Liver (tissue), 9 donors: ENCODE data around the gene MTCH2. TPM values are rescaled to one million over a fixed set of nuclear protein-coding genes. Genes with fewer than 3 reads are reported as not detected.

Source experiments
- DNase-seq: peaks from one replicate; pipeline ENCODE4 v3.0.0-alpha.2; 2017; ENCODE audit warnings: low spot score
- H3K27ac ChIP-seq, 2 donors: one replicate each; pipeline ENCODE4 v1.7.0; 2013; ENCODE audit warnings: inconsistent platforms in 2 of 2, low read length in 2 of 2, control low read depth in 1 of 2, low read depth in 1 of 2, mild to moderate bottlenecking in 1 of 2
- H3K27me3 ChIP-seq, 4 donors: one replicate each; pipeline versions ENCODE4 v1.6.1 to v1.7.0; 2013; ENCODE audit warnings: low read length in 3 of 4, inconsistent platforms in 1 of 4, mild to moderate bottlenecking in 1 of 4, moderate library complexity in 1 of 4; ENCODE audit not compliant: control insufficient read depth in 4 of 4, insufficient read depth in 4 of 4
- H3K36me3 ChIP-seq, 4 donors: one replicate each; pipeline versions ENCODE4 v1.6.1 to v1.7.0; 2013; ENCODE audit warnings: low read length in 3 of 4, mild to moderate bottlenecking in 3 of 4, low read depth in 1 of 4, moderate library complexity in 1 of 4; ENCODE audit not compliant: control insufficient read depth in 4 of 4, insufficient read depth in 3 of 4
- H3K4me1 ChIP-seq, 4 donors: one replicate each; pipeline versions ENCODE4 v1.6.1 to v1.7.0; 2013; ENCODE audit warnings: low read length in 3 of 4, mild to moderate bottlenecking in 3 of 4, moderate library complexity in 1 of 4; ENCODE audit not compliant: control insufficient read depth in 4 of 4, insufficient read depth in 4 of 4
- H3K4me3 ChIP-seq, 3 donors: one replicate each; pipeline versions ENCODE4 v1.6.1 to v1.7.0; 2013; ENCODE audit warnings: low read length in 3 of 3, control low read depth in 1 of 3, low read depth in 1 of 3, mild to moderate bottlenecking in 1 of 3
- H3K9ac ChIP-seq, 2 donors: one replicate each; pipeline ENCODE4 v1.7.0; 2013; ENCODE audit warnings: low read length in 2 of 2, mild to moderate bottlenecking in 2 of 2, moderate library complexity in 2 of 2, control low read depth in 1 of 2, low read depth in 1 of 2
- H3K9me3 ChIP-seq, 4 donors: one replicate each; pipeline versions ENCODE4 v1.6.1 to v1.7.0; 2013; ENCODE audit warnings: low read length in 3 of 4; ENCODE audit not compliant: control insufficient read depth in 4 of 4
- EGR1 ChIP-seq, 2 donors: IDR thresholded peaks; 2 replicates each; pipeline ENCODE4 v1.6.1; 2016 to 2018; ENCODE audit warnings: antibody characterized with exemption in 2 of 2, low read depth in 2 of 2
- FOXA1 ChIP-seq: IDR thresholded peaks from 2 replicates; pipeline ENCODE4 v1.6.1; 2016; ENCODE audit warnings: antibody characterized with exemption
- FOXA2 ChIP-seq: IDR thresholded peaks from 2 replicates; pipeline ENCODE4 v1.6.1; 2016; ENCODE audit warnings: antibody characterized with exemption
- GABPA ChIP-seq, 2 donors: IDR thresholded peaks in 1 of 2; conservative IDR thresholded peaks in 1 of 2; 2 replicates each; pipeline ENCODE4 v1.6.1; 2016; ENCODE audit warnings: antibody characterized with exemption in 2 of 2, mild to moderate bottlenecking in 1 of 2, moderate library complexity in 1 of 2
- HNF4A ChIP-seq, 2 donors: conservative IDR thresholded peaks; 2 replicates each; pipeline ENCODE4 v1.6.1; 2016; ENCODE audit warnings: antibody characterized with exemption in 2 of 2, mild to moderate bottlenecking in 2 of 2
- HNF4G ChIP-seq: IDR thresholded peaks from 2 replicates; pipeline ENCODE4 v1.6.1; 2016; ENCODE audit warnings: antibody characterized with exemption
- JUND ChIP-seq, 2 donors: IDR thresholded peaks; 2 replicates each; pipeline ENCODE4 v1.6.1; 2016; ENCODE audit warnings: antibody characterized with exemption in 2 of 2
- NR2F2 ChIP-seq: IDR thresholded peaks from 2 replicates; pipeline ENCODE4 v1.6.1; 2016; ENCODE audit warnings: antibody characterized with exemption
- RAD21 ChIP-seq, 2 donors: IDR thresholded peaks; 2 replicates each; pipeline ENCODE4 v1.6.1; 2016; ENCODE audit warnings: antibody characterized with exemption in 2 of 2, mild to moderate bottlenecking in 2 of 2
- SP1 ChIP-seq: IDR thresholded peaks from 2 replicates; pipeline ENCODE4 v1.6.1; 2018; ENCODE audit warnings: antibody characterized with exemption, mild to moderate bottlenecking
- TAF1 ChIP-seq: conservative IDR thresholded peaks from 2 replicates; pipeline ENCODE4 v1.6.1; 2016; ENCODE audit warnings: antibody characterized with exemption, mild to moderate bottlenecking
- YY1 ChIP-seq: IDR thresholded peaks from 2 replicates; pipeline ENCODE4 v1.6.1; 2016; ENCODE audit warnings: antibody characterized with exemption, mild to moderate bottlenecking
- WGBS: extraction: QIAGEN DNeasy Blood & Tissue Kit; methylation state at CpG from one replicate; pipeline ENCODE4 v1.1.7; 2013; 5-methylcytosine and 5-hydroxymethylcytosine counted together
- polyA plus RNA-seq, 2 donors: library from polyadenylated mRNA; stranded (reverse) in 1 of 2; unstranded in 1 of 2; fragments of 200-250 nt in 1 of 2; fragments of >200 nt in 1 of 2; fragmentation: Nextera tagmentation in 1 of 2; extraction: Ambion mirVana in 1 of 2; gene quantifications; one replicate each; pipeline versions ENCODE4 v1.2.1 to v1.2.3, GENCODE V29; 2013 to 2015
- total RNA-seq, 2 donors: library from RNA; depleted of rRNA; stranded (reverse); fragments of >200 nt; gene quantifications; one replicate each; pipeline ENCODE4 v1.2.3, GENCODE V29; 2014
- TF ChIP-seq, protein P1 (sequence below): IDR thresholded peaks from 2 replicates; pipeline ENCODE4 v1.6.1; 2016; ENCODE audit warnings: antibody characterized with exemption
- TF ChIP-seq, protein P2 (sequence below): IDR thresholded peaks from 2 replicates; pipeline ENCODE4 v1.6.1; 2016; ENCODE audit warnings: antibody characterized with exemption, mild to moderate bottlenecking
- TF ChIP-seq, protein P3 (sequence below): IDR thresholded peaks from 2 replicates; pipeline ENCODE4 v1.6.1; 2016; ENCODE audit warnings: antibody characterized with exemption
- TF ChIP-seq, protein P4 (sequence below): fragments of 150-350 bp; IDR thresholded peaks from 2 replicates; pipeline ENCODE4 v1.5.1; 2017; ENCODE audit warnings: improper control_type of control experiment, low read depth, low read length; ENCODE audit not compliant: missing input control
- donor health status: healthy.
- donor health status: healthy.
- donor health status: healthy.
- donor health status: healthy.
- donor health status: healthy.

The MTCH2 gene
- total and polyA plus RNA-seq, 4 donors: 62.5 to 304 (median 126) TPM

DNA sequence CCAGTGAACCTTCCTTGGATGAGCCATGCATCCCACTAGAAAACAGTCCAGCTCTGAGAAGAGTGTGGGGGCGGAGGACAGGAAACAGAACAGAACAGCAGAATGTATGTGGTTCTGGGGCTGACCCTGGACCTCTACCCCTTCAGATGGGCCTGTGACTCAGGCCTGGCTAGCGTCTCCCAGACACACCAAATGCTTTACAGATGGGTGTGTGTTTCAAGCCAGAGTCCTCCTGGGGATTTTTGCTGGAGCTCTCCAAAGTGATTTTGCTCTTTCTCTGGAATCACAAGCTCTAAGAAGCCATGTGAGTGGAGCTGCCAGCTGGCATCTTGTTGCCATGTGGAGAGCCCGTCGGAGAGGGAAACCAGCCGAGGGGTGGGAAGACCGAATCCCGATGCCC is 35.0 kb downstream of the MTCH2 start:
- Histone ChIP-seq H3K4me3 (no peak overlapping the region), H3K27ac (no peak overlapping the region), H3K4me1 (no peaks in the 10 kb centered on the region), H3K9ac (no peak overlapping the region), H3K27me3 (no peaks in the 10 kb centered on the region), H3K9me3 (no peaks in the 10 kb centered on the region), H3K36me3 (peaks cover 0 to 12% (median 6%) of the 10 kb centered on the region in 4 donors)
- 91% methylated on average over 7 of the region's 7 CpGs for WGBS
- TF ChIP-seq, protein P1, sequence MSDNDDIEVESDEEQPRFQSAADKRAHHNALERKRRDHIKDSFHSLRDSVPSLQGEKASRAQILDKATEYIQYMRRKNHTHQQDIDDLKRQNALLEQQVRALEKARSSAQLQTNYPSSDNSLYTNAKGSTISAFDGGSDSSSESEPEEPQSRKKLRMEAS: no peak
- TF ChIP-seq NR2F2: peak; percentile 39
- DNase-seq: no peak

DNA sequence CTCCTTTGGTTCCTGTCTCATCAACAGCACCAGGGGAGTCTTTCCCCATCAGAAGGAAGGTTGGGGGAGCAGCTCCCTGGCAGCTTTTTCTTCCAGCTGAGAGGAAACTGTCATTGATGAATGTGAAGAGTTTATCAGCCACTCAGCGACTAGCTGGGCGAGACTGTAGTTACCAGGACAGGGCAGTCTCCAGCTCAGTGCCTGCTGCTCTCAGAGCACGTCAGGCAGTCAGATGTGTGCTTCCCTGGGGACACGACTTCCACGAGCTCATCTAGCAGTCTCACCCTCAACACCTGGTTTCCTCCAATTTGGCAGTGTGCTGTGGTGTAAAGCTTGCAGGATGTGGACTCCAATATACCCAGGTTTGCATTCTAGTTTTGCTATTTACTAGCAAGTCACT is 35.6 kb downstream of the MTCH2 start:
- peaks cover 0 to 12% (median 6%) of the 10 kb centered on the region in 4 donors for H3K36me3 ChIP-seq
- DNase-seq: no peak
- no peaks in the 10 kb centered on the region for H3K4me1 ChIP-seq
- no peaks in the 10 kb centered on the region for H3K9me3 ChIP-seq
- H3K9ac ChIP-seq: no peak overlapping the region
- no peak overlapping the region for H3K27ac ChIP-seq
- H3K27me3 ChIP-seq: no peaks in the 10 kb centered on the region
- WGBS: 80% methylated on average over 5 of the region's 5 CpGs
- H3K4me3 ChIP-seq: no peak overlapping the region
- TF ChIP-seq FOXA1 (no peak), TAF1 (no peak), HNF4A (conservative IDR thresholded peaks at IDR 0.05) (no peak), FOXA2 (no peak), GABPA (IDR thresholded peaks at IDR 0.05 in 1 of 2, conservative IDR thresholded peaks at IDR 0.05 in 1 of 2) (no peak)
- TF ChIP-seq, protein P2, sequence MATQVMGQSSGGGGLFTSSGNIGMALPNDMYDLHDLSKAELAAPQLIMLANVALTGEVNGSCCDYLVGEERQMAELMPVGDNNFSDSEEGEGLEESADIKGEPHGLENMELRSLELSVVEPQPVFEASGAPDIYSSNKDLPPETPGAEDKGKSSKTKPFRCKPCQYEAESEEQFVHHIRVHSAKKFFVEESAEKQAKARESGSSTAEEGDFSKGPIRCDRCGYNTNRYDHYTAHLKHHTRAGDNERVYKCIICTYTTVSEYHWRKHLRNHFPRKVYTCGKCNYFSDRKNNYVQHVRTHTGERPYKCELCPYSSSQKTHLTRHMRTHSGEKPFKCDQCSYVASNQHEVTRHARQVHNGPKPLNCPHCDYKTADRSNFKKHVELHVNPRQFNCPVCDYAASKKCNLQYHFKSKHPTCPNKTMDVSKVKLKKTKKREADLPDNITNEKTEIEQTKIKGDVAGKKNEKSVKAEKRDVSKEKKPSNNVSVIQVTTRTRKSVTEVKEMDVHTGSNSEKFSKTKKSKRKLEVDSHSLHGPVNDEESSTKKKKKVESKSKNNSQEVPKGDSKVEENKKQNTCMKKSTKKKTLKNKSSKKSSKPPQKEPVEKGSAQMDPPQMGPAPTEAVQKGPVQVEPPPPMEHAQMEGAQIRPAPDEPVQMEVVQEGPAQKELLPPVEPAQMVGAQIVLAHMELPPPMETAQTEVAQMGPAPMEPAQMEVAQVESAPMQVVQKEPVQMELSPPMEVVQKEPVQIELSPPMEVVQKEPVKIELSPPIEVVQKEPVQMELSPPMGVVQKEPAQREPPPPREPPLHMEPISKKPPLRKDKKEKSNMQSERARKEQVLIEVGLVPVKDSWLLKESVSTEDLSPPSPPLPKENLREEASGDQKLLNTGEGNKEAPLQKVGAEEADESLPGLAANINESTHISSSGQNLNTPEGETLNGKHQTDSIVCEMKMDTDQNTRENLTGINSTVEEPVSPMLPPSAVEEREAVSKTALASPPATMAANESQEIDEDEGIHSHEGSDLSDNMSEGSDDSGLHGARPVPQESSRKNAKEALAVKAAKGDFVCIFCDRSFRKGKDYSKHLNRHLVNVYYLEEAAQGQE: no peak

DNA sequence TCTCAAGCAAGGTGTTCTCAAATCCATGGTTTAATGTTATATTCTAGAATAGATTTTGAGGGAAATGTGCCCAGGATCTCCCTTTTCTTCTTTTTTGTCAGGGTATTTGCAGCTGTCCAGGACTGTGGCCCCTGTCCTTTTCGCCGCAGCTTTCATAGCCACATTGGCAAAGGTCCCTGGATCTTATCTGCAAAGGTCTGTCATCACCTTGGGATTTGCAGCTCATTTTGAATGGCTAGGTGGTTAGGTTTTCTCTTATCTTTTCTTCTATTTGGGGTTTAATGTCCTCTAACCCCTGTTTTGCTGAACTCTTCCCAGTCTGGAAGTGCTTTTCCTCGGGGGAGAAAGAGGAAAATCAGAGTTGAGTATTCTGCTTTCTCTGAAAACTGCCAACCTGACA is 36.4 kb downstream of the MTCH2 start:
- H3K4me1 ChIP-seq: no peaks in the 10 kb centered on the region
- no peak for DNase-seq
- WGBS: 80% methylated on average over 3 of the region's 3 CpGs
- no peaks in the 10 kb centered on the region for H3K27me3 ChIP-seq
- H3K9me3 ChIP-seq: no peaks in the 10 kb centered on the region
- H3K4me3 ChIP-seq: no peak overlapping the region
- H3K27ac ChIP-seq: no peak overlapping the region
- TF ChIP-seq EGR1 (IDR thresholded peaks at IDR 0.05; ENCODE audit: low read depth in 2 of 2): no peak
- TF ChIP-seq, protein P2: no peak
- TF ChIP-seq, protein P3, sequence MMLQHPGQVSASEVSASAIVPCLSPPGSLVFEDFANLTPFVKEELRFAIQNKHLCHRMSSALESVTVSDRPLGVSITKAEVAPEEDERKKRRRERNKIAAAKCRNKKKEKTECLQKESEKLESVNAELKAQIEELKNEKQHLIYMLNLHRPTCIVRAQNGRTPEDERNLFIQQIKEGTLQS: no peak
- TF ChIP-seq, protein P1: no peak
- no peak for TF ChIP-seq SP1
- no peak for TF ChIP-seq FOXA2
- no peak for TF ChIP-seq JUND (IDR thresholded peaks at IDR 0.05)
- no peak for TF ChIP-seq HNF4G
- TF ChIP-seq RAD21 (IDR thresholded peaks at IDR 0.05): no peak
- TF ChIP-seq NR2F2: no peak
- no peak for TF ChIP-seq GABPA (IDR thresholded peaks at IDR 0.05 in 1 of 2, conservative IDR thresholded peaks at IDR 0.05 in 1 of 2)
- TF ChIP-seq, protein P4, sequence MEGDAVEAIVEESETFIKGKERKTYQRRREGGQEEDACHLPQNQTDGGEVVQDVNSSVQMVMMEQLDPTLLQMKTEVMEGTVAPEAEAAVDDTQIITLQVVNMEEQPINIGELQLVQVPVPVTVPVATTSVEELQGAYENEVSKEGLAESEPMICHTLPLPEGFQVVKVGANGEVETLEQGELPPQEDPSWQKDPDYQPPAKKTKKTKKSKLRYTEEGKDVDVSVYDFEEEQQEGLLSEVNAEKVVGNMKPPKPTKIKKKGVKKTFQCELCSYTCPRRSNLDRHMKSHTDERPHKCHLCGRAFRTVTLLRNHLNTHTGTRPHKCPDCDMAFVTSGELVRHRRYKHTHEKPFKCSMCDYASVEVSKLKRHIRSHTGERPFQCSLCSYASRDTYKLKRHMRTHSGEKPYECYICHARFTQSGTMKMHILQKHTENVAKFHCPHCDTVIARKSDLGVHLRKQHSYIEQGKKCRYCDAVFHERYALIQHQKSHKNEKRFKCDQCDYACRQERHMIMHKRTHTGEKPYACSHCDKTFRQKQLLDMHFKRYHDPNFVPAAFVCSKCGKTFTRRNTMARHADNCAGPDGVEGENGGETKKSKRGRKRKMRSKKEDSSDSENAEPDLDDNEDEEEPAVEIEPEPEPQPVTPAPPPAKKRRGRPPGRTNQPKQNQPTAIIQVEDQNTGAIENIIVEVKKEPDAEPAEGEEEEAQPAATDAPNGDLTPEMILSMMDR: no peak
- no peak for TF ChIP-seq TAF1
- no peak for TF ChIP-seq FOXA1
- no peak for TF ChIP-seq YY1
- peaks cover 0 to 8% (median 2%) of the 10 kb centered on the region in 4 donors for H3K36me3 ChIP-seq
- no peak overlapping the region for H3K9ac ChIP-seq
